Upper lobe of left lung (tissue), 6 donors: ENCODE data around the gene AGA. TPM values are rescaled to one million over a fixed set of nuclear protein-coding genes. Genes with fewer than 3 reads are reported as not detected.

Source experiments
- ATAC-seq, 2 donors: fragments of 200-7000 bp; cut with Tn5 transposase; one replicate each; pipeline ENCODE4 v1.9.1; 2022; ENCODE audit warnings: mild to moderate bottlenecking in 2 of 2, moderate library complexity in 2 of 2; ENCODE audit not compliant: low FRiP score in 2 of 2
- DNase-seq, 2 donors: peaks; one replicate each; pipeline ENCODE4 v3.0.0-alpha.2; 2019 to 2020
- H3K27ac ChIP-seq, 4 donors: fragments of 200-600 bp; sonication (generic); one replicate each; pipeline ENCODE4 v1.5.1; 2016 to 2019
- H3K27me3 ChIP-seq, 4 donors: fragments of 200-600 bp; sonication (generic); one replicate each; pipeline ENCODE4 v1.5.1; 2017 to 2019
- H3K36me3 ChIP-seq, 4 donors: fragments of 200-600 bp; sonication (generic); one replicate each; pipeline ENCODE4 v1.5.1; 2016 to 2019
- H3K4me1 ChIP-seq, 4 donors: fragments of 200-600 bp; sonication (generic); one replicate each; pipeline ENCODE4 v1.5.1; 2018 to 2019
- H3K4me3 ChIP-seq, 4 donors: fragments of 200-600 bp; sonication (generic); one replicate each; pipeline ENCODE4 v1.5.1; 2017 to 2019; ENCODE audit warnings: mild to moderate bottlenecking in 2 of 4, moderate library complexity in 1 of 4
- H3K9me3 ChIP-seq, 4 donors: fragments of 200-600 bp; sonication (generic); one replicate each; pipeline ENCODE4 v1.5.1; 2018 to 2019
- CTCF ChIP-seq, 6 experiments: fragments of 450-650 bp in 4 of 6; fragments of 200-600 bp in 2 of 6; sonication (generic) in 2 of 6; IDR thresholded peaks; one replicate each; pipeline ENCODE4 v1.5.1; 2016 to 2019; ENCODE audit warnings: antibody characterized with exemption in 6 of 6
- EP300 ChIP-seq, 4 donors: sonication (generic); formaldehyde crosslinking; IDR thresholded peaks; one replicate each; pipeline ENCODE4 v1.5.1; 2017; ENCODE audit warnings: antibody characterized with exemption in 4 of 4, control low read depth in 2 of 4
- POLR2A ChIP-seq, 4 donors: fragments of 450-650 bp; IDR thresholded peaks; one replicate each; pipeline ENCODE4 v1.5.1; 2016 to 2017; ENCODE audit warnings: antibody characterized with exemption in 4 of 4, mild to moderate bottlenecking in 2 of 4
- POLR2AphosphoS5 ChIP-seq, 2 donors: sonication (generic); formaldehyde crosslinking; IDR thresholded peaks; one replicate each; pipeline ENCODE4 v1.5.1; 2017; ENCODE audit warnings: antibody characterized with exemption in 2 of 2
- WGBS, 2 donors: methylation state at CpG; one replicate each; pipeline ENCODE4 v1.1.5; 2017 to 2018; 5-methylcytosine and 5-hydroxymethylcytosine counted together
- total RNA-seq, 6 donors: library from RNA; depleted of rRNA in 4 of 6; stranded (reverse); fragments of >200 nt in 4 of 6; gene quantifications; one replicate each; pipeline versions ENCODE4 v1.1.0 to v1.2.1, GENCODE V29; 2016 to 2021
- donor health status: DM: no; HTN: no; CAD: no; lungs with moderate emphysema.
- donor health status: DM: no; HTN: yes; CAD: no; lungs with severe emphysema.

The AGA gene
- total RNA-seq, 6 donors from 2014 or later, result 13.0 to 32.1 (median 25.9) TPM

GRCh38 chr4:177391953-177392352, 50.3 kb downstream of the AGA start:
- TF ChIP-seq POLR2AphosphoS5 (IDR thresholded peaks at IDR 0.05) (no peak), EP300 (IDR thresholded peaks at IDR 0.05) (no peak), POLR2A (IDR thresholded peaks at IDR 0.05) (no peak)
- Histone ChIP-seq H3K27me3 (no peaks in the 10 kb centered on the region), H3K27ac (no peak overlapping the region), H3K9me3 (no peaks in the 10 kb centered on the region), H3K4me3 (no peak overlapping the region), H3K4me1 (no peaks in the 10 kb centered on the region), H3K36me3 (no peaks in the 10 kb centered on the region)
- 66 to 70% methylated on average over 6 of the region's 6 CpGs for WGBS, 2 donors
- ATAC-seq, result no peak
- DNase-seq, result no peak

- Histone ChIP-seq H3K9me3 (no peaks in the 10 kb centered on the region), H3K4me1 (no peaks in the 10 kb centered on the region), H3K27me3 (no peaks in the 10 kb centered on the region), H3K4me3 (no peak overlapping the region), H3K36me3 (no peaks in the 10 kb centered on the region), H3K27ac (no peak overlapping the region)
- no peak for DNase-seq
- no peak for TF ChIP-seq POLR2AphosphoS5 (IDR thresholded peaks at IDR 0.05)
- TF ChIP-seq POLR2A (IDR thresholded peaks at IDR 0.05), result no peak
- TF ChIP-seq CTCF (IDR thresholded peaks at IDR 0.05), result no peak
- TF ChIP-seq EP300 (IDR thresholded peaks at IDR 0.05), result no peak
- ATAC-seq, result no peak
- WGBS, 2 donors, result 71 to 86% methylated on average over 3 of the region's 3 CpGs
Observed at GRCh38 chr4:177391287-177391686, 51.0 kb downstream of the AGA start.

- Histone ChIP-seq H3K9me3 (no peaks in the 10 kb centered on the region), H3K36me3 (no peaks in the 10 kb centered on the region), H3K4me1 (no peaks in the 10 kb centered on the region), H3K4me3 (no peak overlapping the region), H3K27me3 (no peaks in the 10 kb centered on the region), H3K27ac (no peak overlapping the region)
- 44 to 54% methylated on average over 5 of the region's 5 CpGs for WGBS, 2 donors
- DNase-seq (no peak), ATAC-seq (no peak)
- TF ChIP-seq EP300 (IDR thresholded peaks at IDR 0.05), result no peak
- no peak for TF ChIP-seq CTCF (IDR thresholded peaks at IDR 0.05)
- TF ChIP-seq POLR2AphosphoS5 (IDR thresholded peaks at IDR 0.05), result no peak
Observed at GRCh38 chr4:177386278-177386815, 55.9 kb downstream of the AGA start.

- 47 to 60% methylated on average over 2 of the region's 2 CpGs for WGBS, 2 donors
- no peaks in the 10 kb centered on the region for H3K9me3 ChIP-seq
- no peaks in the 10 kb centered on the region for H3K27me3 ChIP-seq
- no peak overlapping the region for H3K27ac ChIP-seq
- DNase-seq (no peak), ATAC-seq (no peak)
- TF ChIP-seq EP300 (IDR thresholded peaks at IDR 0.05) (no peak), POLR2A (IDR thresholded peaks at IDR 0.05) (no peak), CTCF (IDR thresholded peaks at IDR 0.05) (no peak), POLR2AphosphoS5 (IDR thresholded peaks at IDR 0.05) (no peak)
- H3K36me3 ChIP-seq, result no peaks in the 10 kb centered on the region
- H3K4me1 ChIP-seq, result no peaks in the 10 kb centered on the region
- H3K4me3 ChIP-seq, result no peak overlapping the region
Observed at GRCh38 chr4:177385576-177386277, 56.5 kb downstream of the AGA start.

GRCh38 chr4:177384856-177385397, 57.3 kb downstream of the AGA start:
- H3K36me3 ChIP-seq, result no peaks in the 10 kb centered on the region
- DNase-seq (no peak), ATAC-seq (no peak)
- WGBS, 2 donors, result 63 to 68% methylated on average over 4 of the region's 4 CpGs
- no peak overlapping the region for H3K27ac ChIP-seq
- H3K4me3 ChIP-seq, result no peak overlapping the region
- H3K27me3 ChIP-seq, result no peaks in the 10 kb centered on the region
- H3K4me1 ChIP-seq, result no peaks in the 10 kb centered on the region
- H3K9me3 ChIP-seq, result no peaks in the 10 kb centered on the region
- TF ChIP-seq EP300 (IDR thresholded peaks at IDR 0.05) (no peak), CTCF (IDR thresholded peaks at IDR 0.05) (no peak), POLR2A (IDR thresholded peaks at IDR 0.05) (no peak), POLR2AphosphoS5 (IDR thresholded peaks at IDR 0.05) (no peak)
